ENCODE results near the gene ING5.

- no peak for TF ChIP-seq CTCF (IDR thresholded peaks at IDR 0.05)
- no peak for TF ChIP-seq POLR2A (IDR thresholded peaks at IDR 0.05)
Measured at GRCh38 chr2:241746084-241746483, 44.2 kb downstream of the ING5 start.
